HEK293T (cell line): ENCODE measurements around the gene IGSF21.

Source experiments
- ARNT ChIP-seq: fragments of 450-650 bp; IDR thresholded peaks from 2 replicates; pipeline ENCODE4 v1.6.1; 2017; ENCODE audit warnings: mild to moderate bottlenecking
- BHLHE40 ChIP-seq: fragments of 450-650 bp; IDR thresholded peaks from 2 replicates; pipeline ENCODE4 v1.6.1; 2016; ENCODE audit warnings: mild to moderate bottlenecking, moderate library complexity, borderline replicate concordance
- ELF4 ChIP-seq: fragments of 450-650 bp; IDR thresholded peaks from 2 replicates; pipeline ENCODE4 v1.6.1; 2017; ENCODE audit warnings: antibody characterized with exemption
- FOXK2 ChIP-seq: fragments of 450-650 bp; IDR thresholded peaks from 2 replicates; pipeline ENCODE4 v1.6.1; 2016; ENCODE audit warnings: mild to moderate bottlenecking
- HDGF ChIP-seq: fragments of 450-650 bp; IDR thresholded peaks from 2 replicates; pipeline ENCODE4 v1.6.1; 2017; ENCODE audit warnings: antibody characterized with exemption, borderline replicate concordance
- L3MBTL2 ChIP-seq: fragments of 450-650 bp; conservative IDR thresholded peaks from 2 replicates; pipeline ENCODE4 v1.6.1; 2016; ENCODE audit warnings: mild to moderate bottlenecking
- LEF1 ChIP-seq: fragments of 450-650 bp; IDR thresholded peaks from 2 replicates; pipeline ENCODE4 v1.6.1; 2017; ENCODE audit warnings: mild to moderate bottlenecking, borderline replicate concordance
- NFRKB ChIP-seq: fragments of 450-650 bp; IDR thresholded peaks from 2 replicates; pipeline ENCODE4 v1.6.1; 2016; ENCODE audit warnings: mild to moderate bottlenecking, moderate library complexity
- SP1 ChIP-seq: fragments of 450-650 bp; IDR thresholded peaks from 2 replicates; pipeline ENCODE4 v1.6.1; 2017
- SUZ12 ChIP-seq: fragments of 450-650 bp; IDR thresholded peaks from 2 replicates; pipeline ENCODE4 v1.6.1; 2016; ENCODE audit warnings: mild to moderate bottlenecking
- TARDBP ChIP-seq: fragments of 450-650 bp; IDR thresholded peaks from 2 replicates; pipeline ENCODE4 v1.6.1; 2016
- ZNF384 ChIP-seq: fragments of 450-650 bp; IDR thresholded peaks from 2 replicates; pipeline ENCODE4 v1.6.1; 2016

DNA sequence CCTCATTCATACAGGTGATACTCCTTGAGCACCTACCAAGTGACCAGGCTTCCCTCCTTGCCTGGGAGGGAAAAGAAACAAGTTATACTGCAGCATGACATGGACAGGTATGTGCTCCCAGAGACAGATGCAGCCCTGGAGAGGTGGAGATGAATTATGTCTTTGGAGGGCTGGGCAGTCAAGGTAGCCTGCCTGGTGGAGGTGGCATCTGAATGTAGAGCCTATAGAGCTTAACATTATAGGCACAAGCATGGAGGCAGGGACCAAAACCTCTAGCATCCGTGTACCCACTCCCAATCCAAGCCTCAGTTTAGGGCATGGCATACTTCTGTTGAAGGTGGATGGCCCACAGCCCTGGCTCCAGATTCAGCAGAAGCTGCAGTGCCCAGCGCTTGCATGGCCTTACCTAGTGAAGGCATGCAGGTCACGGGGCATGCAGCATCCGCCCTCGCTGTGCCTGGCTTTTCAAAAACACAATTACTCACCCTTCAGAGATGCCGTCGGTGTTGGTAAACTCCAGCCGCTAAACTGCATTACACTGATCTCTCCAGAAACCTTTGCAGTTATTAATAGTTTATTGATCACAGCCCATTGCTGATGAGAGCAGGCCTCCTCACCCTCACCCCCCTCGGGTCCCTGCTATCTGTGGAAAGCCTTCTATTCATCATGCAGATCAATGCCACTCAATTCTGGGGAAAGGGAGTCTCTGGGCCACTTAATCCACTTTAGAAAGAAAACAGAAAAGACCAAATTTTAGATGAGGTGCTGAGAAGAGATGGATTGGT is 222.1 kb downstream of the IGSF21 start:
- TF ChIP-seq BHLHE40 (no peak), ARNT (no peak), LEF1 (no peak), FOXK2 (no peak), TARDBP (no peak), L3MBTL2 (no peak), ZNF384 (no peak), ELF4 (no peak), SUZ12 (no peak), SP1 (no peak), NFRKB (no peak), HDGF (no peak)
